PC-9 (cell line): ENCODE results near the gene GAS2L1.

Experiments
- EZH2 ChIP-seq: fragments of 200-600 bp; sonication (generic); IDR thresholded peaks from 2 replicates; pipeline ENCODE4 v1.8.0; 2017; ENCODE audit warnings: antibody characterized with exemption, low read depth
- TF ChIP-seq, protein P1 (sequence below): fragments of 200-600 bp; sonication (generic); conservative IDR thresholded peaks from 2 replicates; pipeline ENCODE4 v1.6.1; 2017; ENCODE audit warnings: mixed run types, antibody characterized with exemption, mild to moderate bottlenecking, moderate library complexity

DNA sequence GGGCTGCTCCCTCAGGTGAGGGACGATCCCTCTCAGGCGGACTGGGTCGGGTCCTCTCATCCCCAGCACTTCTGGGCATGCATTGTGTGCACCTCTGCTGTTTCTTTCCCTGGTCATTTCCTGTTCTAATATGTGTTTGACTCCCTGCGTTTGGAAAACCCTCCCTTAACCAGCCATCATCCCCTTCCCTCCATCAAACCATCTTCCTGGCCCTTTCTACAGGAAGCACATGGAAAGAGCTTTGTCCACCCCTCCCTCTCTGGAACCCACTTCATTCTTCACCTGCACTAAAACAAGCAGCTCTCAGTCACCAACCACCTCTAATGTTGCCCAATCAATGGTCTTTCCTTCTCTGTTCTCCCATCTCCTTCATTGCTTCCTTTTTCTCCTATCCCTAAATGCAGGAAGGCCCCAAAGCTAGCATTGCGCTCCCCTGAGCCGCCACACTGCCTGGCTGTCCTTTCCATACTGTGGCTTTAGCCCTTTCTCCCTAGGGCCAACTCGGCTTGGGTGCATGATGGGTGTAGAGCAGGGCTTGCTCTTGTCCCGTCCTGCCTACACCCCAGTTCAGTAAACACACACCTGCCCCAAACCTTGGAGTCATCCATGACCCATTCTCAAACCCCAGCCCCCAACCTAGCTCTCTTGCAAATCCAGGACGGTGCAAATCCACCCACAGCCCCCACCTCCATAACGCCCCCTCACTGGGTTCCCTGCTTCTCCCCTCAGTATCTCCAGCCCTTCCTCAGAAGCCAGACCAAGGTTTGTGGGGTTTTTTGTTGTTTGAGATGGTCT lies 5.4 kb upstream of the GAS2L1 start:
- TF ChIP-seq, protein P1, sequence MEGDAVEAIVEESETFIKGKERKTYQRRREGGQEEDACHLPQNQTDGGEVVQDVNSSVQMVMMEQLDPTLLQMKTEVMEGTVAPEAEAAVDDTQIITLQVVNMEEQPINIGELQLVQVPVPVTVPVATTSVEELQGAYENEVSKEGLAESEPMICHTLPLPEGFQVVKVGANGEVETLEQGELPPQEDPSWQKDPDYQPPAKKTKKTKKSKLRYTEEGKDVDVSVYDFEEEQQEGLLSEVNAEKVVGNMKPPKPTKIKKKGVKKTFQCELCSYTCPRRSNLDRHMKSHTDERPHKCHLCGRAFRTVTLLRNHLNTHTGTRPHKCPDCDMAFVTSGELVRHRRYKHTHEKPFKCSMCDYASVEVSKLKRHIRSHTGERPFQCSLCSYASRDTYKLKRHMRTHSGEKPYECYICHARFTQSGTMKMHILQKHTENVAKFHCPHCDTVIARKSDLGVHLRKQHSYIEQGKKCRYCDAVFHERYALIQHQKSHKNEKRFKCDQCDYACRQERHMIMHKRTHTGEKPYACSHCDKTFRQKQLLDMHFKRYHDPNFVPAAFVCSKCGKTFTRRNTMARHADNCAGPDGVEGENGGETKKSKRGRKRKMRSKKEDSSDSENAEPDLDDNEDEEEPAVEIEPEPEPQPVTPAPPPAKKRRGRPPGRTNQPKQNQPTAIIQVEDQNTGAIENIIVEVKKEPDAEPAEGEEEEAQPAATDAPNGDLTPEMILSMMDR: no peak
- no peak for TF ChIP-seq EZH2
